Activated naive CD8-positive, alpha-beta T cell treated with anti-CD3 and anti-CD28 coated beads, Interleukin-2, amount 10 ng/mL, durations not matched to agents 7 days and 5 days (primary cell): ENCODE results near the gene CAMK2A. TPM values are rescaled to one million over a fixed set of nuclear protein-coding genes. Genes with fewer than 3 reads are reported as not detected.

Experiments
- ATAC-seq: fragments of 150-1000 bp; cut with Tn5 transposase; one replicate; pipeline ENCODE4 v1.10.0; 2021; ENCODE audit warnings: low read depth, moderate library complexity
- POLR2A ChIA-PET: fragments of 350-600 bp; sonication (Branson Sonifier 250); formaldehyde crosslinking; loops from one replicate; lab custom pipeline; 2021; ENCODE audit warnings: antibody characterized with exemption; lab: Charles Lee
- DNase-seq: peaks from one replicate; pipeline ENCODE4 v3.0.0; 2021
- H3K27ac Mint-ChIP-seq: one replicate; pipeline ENCODE4 v1.8.0; 2022; ENCODE audit warnings: mild to moderate bottlenecking, mixed read lengths
- H3K27me3 Mint-ChIP-seq: one replicate; pipeline ENCODE4 v1.8.0; 2022; ENCODE audit warnings: mild to moderate bottlenecking, moderate library complexity, mixed read lengths
- H3K36me3 Mint-ChIP-seq: one replicate; pipeline ENCODE4 v1.8.0; 2021; ENCODE audit warnings: mild to moderate bottlenecking, mixed read lengths
- H3K4me1 Mint-ChIP-seq: one replicate; pipeline ENCODE4 v1.8.0; 2021; ENCODE audit warnings: mixed read lengths
- H3K4me3 Mint-ChIP-seq: one replicate; pipeline ENCODE4 v1.8.0; 2022; ENCODE audit warnings: mild to moderate bottlenecking, moderate library complexity, mixed read lengths
- H3K9me3 Mint-ChIP-seq: one replicate; pipeline ENCODE4 v1.8.0; 2021; ENCODE audit warnings: mixed read lengths
- total RNA-seq, 2 experiments: library from RNA; stranded (reverse); gene quantifications; one replicate each; pipeline ENCODE4 v1.2.3, GENCODE V29; 2021

Gene CAMK2A
- total RNA-seq, 2 experiments from 2014 or later = not detected

GRCh38 chr5:150272531-150272930 lies 17.0 kb downstream of the CAMK2A start:
- POLR2A ChIA-PET = no interaction called here
- ATAC-seq = peak; percentile 54
- H3K36me3 Mint-ChIP-seq = no peaks in the 10 kb centered on the region

DNA sequence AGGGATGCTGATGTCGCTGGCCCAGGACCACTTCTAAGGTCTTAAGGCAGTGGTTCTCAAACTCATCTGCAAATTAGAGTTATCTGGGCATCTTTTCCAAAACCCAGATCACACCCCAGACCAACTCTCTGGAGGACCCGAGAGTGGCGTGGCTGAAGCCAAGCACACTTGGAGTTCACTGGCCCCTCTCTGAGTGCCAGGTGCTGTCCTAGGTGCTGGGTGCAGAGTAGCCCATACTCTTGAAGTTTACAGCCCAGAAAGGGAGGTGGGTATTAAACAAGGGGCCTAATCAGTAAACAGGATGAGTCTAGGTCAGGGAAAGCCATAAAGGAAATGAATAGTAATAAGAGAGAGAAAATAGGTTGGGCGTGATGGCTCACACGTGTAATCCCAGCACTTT lies 17.6 kb downstream of the CAMK2A start:
- Mint-ChIP-seq H3K4me1 (no peaks in the 10 kb centered on the region), H3K4me3 (no peak overlapping the region), H3K36me3 (no peaks in the 10 kb centered on the region), H3K27me3 (peaks cover 11% of the 10 kb centered on the region), H3K27ac (no peak overlapping the region), H3K9me3 (no peaks in the 10 kb centered on the region)
- ATAC-seq (no peak), DNase-seq (no peak)
- POLR2A ChIA-PET = no interaction called here

More at GRCh38 chr5:150272531-150272930, 17.0 kb downstream of the CAMK2A start:
- H3K9me3 Mint-ChIP-seq = no peaks in the 10 kb centered on the region
- DNase-seq = no peak
- no peak overlapping the region for H3K27ac Mint-ChIP-seq
- H3K27me3 Mint-ChIP-seq = peaks cover 15% of the 10 kb centered on the region
- H3K4me1 Mint-ChIP-seq = no peaks in the 10 kb centered on the region
- no peak overlapping the region for H3K4me3 Mint-ChIP-seq

GRCh38 chr5:150271296-150271692 lies 18.3 kb downstream of the CAMK2A start:
- ATAC-seq = no peak
- H3K27me3 Mint-ChIP-seq = peaks cover 14% of the 10 kb centered on the region
- POLR2A ChIA-PET = no interaction called here

GRCh38 chr5:150270541-150271295 lies 18.9 kb downstream of the CAMK2A start:
- Mint-ChIP-seq H3K36me3 (no peaks in the 10 kb centered on the region), H3K27me3 (peaks cover 13% of the 10 kb centered on the region), H3K9me3 (no peaks in the 10 kb centered on the region), H3K27ac (no peak overlapping the region), H3K4me1 (no peaks in the 10 kb centered on the region), H3K4me3 (no peak overlapping the region)
- POLR2A ChIA-PET = no interaction called here
- ATAC-seq (no peak), DNase-seq (no peak)

More at GRCh38 chr5:150271296-150271692, 18.3 kb downstream of the CAMK2A start:
- H3K9me3 Mint-ChIP-seq = no peaks in the 10 kb centered on the region
- no peak overlapping the region for H3K4me3 Mint-ChIP-seq
- no peaks in the 10 kb centered on the region for H3K4me1 Mint-ChIP-seq
- no peak for DNase-seq
- H3K36me3 Mint-ChIP-seq = no peaks in the 10 kb centered on the region
- H3K27ac Mint-ChIP-seq = no peak overlapping the region

GRCh38 chr5:150266871-150267291 lies 22.7 kb downstream of the CAMK2A start:
- Mint-ChIP-seq H3K36me3 (no peaks in the 10 kb centered on the region), H3K4me1 (no peaks in the 10 kb centered on the region), H3K9me3 (no peaks in the 10 kb centered on the region), H3K4me3 (no peak overlapping the region), H3K27ac (no peak overlapping the region), H3K27me3 (peaks cover 13% of the 10 kb centered on the region)
- POLR2A ChIA-PET = no interaction called here
- no peak for ATAC-seq
- DNase-seq = no peak

DNA sequence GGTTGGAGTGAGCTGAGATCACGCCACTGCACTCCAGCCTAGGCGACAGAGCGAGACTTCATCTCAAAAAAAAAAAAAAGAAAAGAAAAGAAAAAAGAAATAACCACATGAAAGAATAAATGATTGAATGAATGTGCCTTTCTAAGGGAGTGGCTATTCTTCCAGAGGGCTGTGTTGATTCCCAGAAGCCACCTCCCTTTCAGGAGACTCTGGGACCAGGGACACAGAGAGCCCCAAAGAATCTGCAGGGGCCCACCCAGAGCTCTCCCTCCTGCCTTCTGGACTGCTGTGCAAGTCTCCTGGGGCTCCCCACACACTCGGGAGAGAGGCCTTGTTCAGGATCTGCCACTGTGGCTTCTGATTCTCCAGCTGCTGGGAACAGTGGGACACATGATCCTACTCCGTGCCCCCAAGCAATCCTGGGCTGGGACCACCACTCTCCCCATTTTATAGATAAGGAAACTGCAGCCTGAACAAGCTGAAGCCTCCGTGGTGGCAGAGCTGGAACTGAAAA lies 23.6 kb downstream of the CAMK2A start:
- Mint-ChIP-seq H3K27me3 (peaks cover 13% of the 10 kb centered on the region), H3K36me3 (no peaks in the 10 kb centered on the region), H3K27ac (no peak overlapping the region), H3K4me3 (no peak overlapping the region), H3K9me3 (no peaks in the 10 kb centered on the region), H3K4me1 (no peaks in the 10 kb centered on the region)
- no peak for DNase-seq
- ATAC-seq = no peak
- POLR2A ChIA-PET = no interaction called here

DNA sequence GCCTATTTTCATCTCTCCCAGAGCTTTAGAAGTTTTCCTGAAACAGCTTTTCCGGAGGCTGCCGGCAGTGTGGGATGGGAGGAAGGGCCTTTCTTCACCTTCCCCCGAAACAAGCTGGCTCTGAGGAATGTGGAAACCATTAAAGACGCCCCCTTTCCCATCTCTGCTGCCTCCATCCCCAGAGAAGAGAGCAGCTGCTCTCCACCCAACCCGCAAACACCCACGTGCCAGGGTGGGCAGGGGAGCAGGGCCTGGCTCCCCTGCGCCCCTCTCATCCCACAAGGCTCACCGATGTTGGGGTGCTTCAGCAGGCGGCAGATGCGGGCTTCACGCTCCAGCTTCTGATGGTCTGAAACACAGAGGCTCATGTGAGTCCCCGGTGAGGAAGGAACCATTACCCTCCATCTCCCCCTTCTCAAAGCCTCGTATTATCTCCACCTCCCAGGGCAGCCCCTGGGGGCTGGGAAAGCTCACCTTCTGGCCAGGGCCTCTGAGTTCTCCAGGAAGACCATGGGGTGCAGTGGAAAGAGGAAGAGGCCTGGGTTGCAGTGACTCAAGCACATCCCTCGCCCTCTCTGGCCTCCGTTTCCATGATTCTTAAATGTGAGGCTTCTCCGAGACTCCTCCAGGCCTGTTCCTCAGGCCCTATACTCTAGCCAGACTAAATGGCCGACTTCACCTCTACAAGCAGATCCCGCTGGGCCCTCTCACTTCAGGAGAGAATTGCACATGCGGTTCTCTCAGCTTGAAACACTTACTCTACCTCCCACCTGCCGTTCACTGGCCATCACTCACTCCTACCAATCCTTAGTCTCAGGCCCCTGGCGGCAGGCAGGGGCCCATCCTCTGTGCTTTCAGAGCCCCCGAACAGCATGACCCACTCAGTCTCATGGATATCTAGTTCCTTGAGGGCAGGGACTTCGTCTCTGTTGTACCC lies 24.6 kb downstream of the CAMK2A start:
- H3K4me1 Mint-ChIP-seq = no peaks in the 10 kb centered on the region
- no peak overlapping the region for H3K27ac Mint-ChIP-seq
- POLR2A ChIA-PET = no interaction called here
- H3K9me3 Mint-ChIP-seq = no peaks in the 10 kb centered on the region
- H3K27me3 Mint-ChIP-seq = peaks cover 13% of the 10 kb centered on the region
- no peak for DNase-seq
- no peaks in the 10 kb centered on the region for H3K36me3 Mint-ChIP-seq
- ATAC-seq = no peak
- H3K4me3 Mint-ChIP-seq = no peak overlapping the region

GRCh38 chr5:150263801-150264621 lies 25.6 kb downstream of the CAMK2A start:
- no peaks in the 10 kb centered on the region for H3K4me1 Mint-ChIP-seq
- ATAC-seq = no peak
- H3K36me3 Mint-ChIP-seq = no peaks in the 10 kb centered on the region
- peaks cover 13% of the 10 kb centered on the region for H3K27me3 Mint-ChIP-seq
- POLR2A ChIA-PET = no interaction called here
- no peak overlapping the region for H3K27ac Mint-ChIP-seq
- no peak overlapping the region for H3K4me3 Mint-ChIP-seq
- no peaks in the 10 kb centered on the region for H3K9me3 Mint-ChIP-seq
- no peak for DNase-seq

DNA sequence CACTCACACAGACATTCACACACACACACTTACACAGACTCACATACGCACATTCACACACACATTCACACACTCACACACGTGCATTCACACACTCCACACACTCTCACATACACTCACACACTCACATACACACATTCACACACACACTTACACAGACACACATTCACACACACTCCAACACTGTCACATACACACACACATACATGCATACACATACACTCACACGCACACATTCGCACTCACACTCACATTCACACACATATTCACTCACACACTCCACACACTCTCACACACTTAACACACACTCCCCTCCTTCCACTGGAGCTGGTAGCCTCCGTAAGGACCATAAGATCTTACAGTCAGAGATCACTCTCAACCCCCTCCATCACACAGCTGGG lies 26.2 kb downstream of the CAMK2A start:
- H3K9me3 Mint-ChIP-seq = no peaks in the 10 kb centered on the region
- ATAC-seq (no peak), DNase-seq (no peak)
- POLR2A ChIA-PET = no interaction called here
- H3K4me3 Mint-ChIP-seq = no peak overlapping the region
- peaks cover 9% of the 10 kb centered on the region for H3K27me3 Mint-ChIP-seq
- no peaks in the 10 kb centered on the region for H3K36me3 Mint-ChIP-seq
- H3K27ac Mint-ChIP-seq = no peak overlapping the region
- no peaks in the 10 kb centered on the region for H3K4me1 Mint-ChIP-seq

DNA sequence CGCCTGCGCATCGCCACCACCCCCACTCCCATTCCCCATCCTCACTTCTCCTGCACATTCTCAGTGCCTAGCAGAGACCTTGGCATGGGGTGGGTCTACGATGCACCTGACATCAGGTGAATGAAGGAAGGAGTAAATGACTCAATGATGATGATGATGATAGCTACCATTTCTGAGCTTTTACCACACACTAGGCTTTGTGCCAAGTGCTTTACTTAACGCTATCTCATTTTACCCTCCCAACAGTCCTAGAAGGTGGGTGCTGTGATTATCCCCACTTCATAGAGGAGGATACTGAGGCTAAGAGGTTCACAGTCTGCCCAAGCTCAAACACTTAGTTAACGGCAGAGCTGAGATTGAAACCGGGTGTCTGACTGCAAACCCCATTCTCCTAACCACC lies 27.1 kb downstream of the CAMK2A start:
- DNase-seq = no peak
- Mint-ChIP-seq H3K27ac (no peak overlapping the region), H3K36me3 (no peaks in the 10 kb centered on the region), H3K27me3 (peaks cover 9% of the 10 kb centered on the region), H3K9me3 (no peaks in the 10 kb centered on the region), H3K4me3 (no peak overlapping the region), H3K4me1 (no peaks in the 10 kb centered on the region)
- ATAC-seq = no peak
- POLR2A ChIA-PET = no interaction called here

GRCh38 chr5:150261231-150261630 lies 28.3 kb downstream of the CAMK2A start:
- no peak overlapping the region for H3K4me3 Mint-ChIP-seq
- no peak overlapping the region for H3K27ac Mint-ChIP-seq
- DNase-seq (no peak), ATAC-seq (no peak)
- H3K36me3 Mint-ChIP-seq = no peaks in the 10 kb centered on the region
- peaks cover 6% of the 10 kb centered on the region for H3K27me3 Mint-ChIP-seq
- H3K4me1 Mint-ChIP-seq = no peaks in the 10 kb centered on the region
- H3K9me3 Mint-ChIP-seq = no peaks in the 10 kb centered on the region
- POLR2A ChIA-PET = no interaction called here

DNA sequence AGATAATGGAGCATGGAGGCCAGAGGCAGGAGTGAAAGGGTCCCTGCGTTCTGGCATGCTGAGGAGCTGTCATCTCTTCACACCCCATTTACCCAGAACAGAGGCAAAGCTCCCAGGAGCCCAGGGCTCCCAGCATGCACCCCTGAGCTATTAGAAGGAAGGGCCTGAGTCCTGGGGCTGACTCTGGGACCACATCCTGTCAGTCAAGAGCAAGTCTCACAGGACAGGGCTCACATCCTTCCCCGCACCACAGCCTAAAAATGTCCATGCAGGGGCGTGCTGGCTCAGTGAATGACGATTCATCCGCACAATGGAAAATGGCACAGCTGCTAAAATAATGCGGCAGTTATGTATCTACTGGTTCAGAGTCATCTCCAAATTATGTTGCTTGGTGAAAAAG lies 31.4 kb downstream of the CAMK2A start:
- no peak overlapping the region for H3K27ac Mint-ChIP-seq

GRCh38 chr5:150257424-150257823 lies 32.1 kb downstream of the CAMK2A start:
- Mint-ChIP-seq H3K27me3 (no peaks in the 10 kb centered on the region), H3K36me3 (no peaks in the 10 kb centered on the region), H3K27ac (no peak overlapping the region), H3K4me3 (no peak overlapping the region), H3K9me3 (no peaks in the 10 kb centered on the region), H3K4me1 (peaks cover 2% of the 10 kb centered on the region)
- POLR2A ChIA-PET = no interaction called here
- DNase-seq (no peak), ATAC-seq (no peak)

More for the DNA sequence above, 31.4 kb downstream of the CAMK2A start:
- Mint-ChIP-seq H3K4me1 (peaks cover 2% of the 10 kb centered on the region), H3K36me3 (no peaks in the 10 kb centered on the region), H3K9me3 (no peaks in the 10 kb centered on the region), H3K4me3 (no peak overlapping the region), H3K27me3 (no peaks in the 10 kb centered on the region)
- POLR2A ChIA-PET = no interaction called here
- DNase-seq (no peak), ATAC-seq (peak; percentile 46)
